ENCODE results near the gene SH2D7.
A peak's percentile ranks its signal among the peaks of the same experiment; 100 is the strongest.

SH2D7 gene

DNA sequence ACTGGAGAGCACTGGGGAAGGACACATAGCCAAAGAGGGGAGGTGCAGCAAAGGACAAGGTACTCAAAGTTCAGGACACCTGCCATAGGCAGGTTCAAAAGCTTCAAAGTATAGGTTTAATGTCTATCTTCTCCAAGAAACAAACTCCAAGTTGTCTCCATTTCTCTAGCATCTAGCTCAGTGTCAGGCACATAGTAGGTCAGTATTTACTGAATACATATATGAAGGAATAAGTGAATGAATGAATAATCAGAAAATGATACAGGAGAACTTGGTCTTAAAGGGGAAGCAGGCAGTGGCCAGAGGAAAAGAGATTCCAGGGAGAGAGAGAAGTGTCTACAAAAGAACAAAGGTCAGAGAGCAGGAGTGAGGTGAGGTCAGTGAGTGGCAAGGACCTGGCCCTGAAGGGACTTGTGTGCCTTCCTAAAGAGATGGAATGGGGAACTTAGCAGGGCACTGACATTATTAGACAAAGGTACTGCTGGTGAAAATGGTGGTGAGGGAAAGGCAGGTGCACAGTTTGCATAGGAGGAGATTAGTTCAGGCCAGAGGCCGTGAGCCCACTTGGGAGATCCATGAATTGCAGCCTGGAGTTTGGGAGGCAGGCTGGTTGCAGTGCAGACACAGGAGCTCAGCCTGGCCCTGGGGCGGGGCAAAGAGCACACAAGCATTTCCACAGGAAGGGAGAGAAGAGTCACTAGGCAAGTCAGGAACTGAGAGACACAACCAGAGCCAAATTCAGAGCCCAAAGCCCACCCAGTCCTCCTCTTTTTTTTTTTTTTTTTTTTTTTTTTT lies 36.2 kb upstream of the SH2D7 start:
- peak overlapping the region; percentile 91 for H3K27ac Mint-ChIP-seq
- peaks cover 33% of the 10 kb centered on the region for H3K36me3 Mint-ChIP-seq (ENCODE audit: low read depth)
- no peaks in the 10 kb centered on the region for H3K9me3 Mint-ChIP-seq
- H3K4me1 Mint-ChIP-seq (ENCODE audit: low read depth), result peaks cover 95% of the 10 kb centered on the region
- H3K27me3 Mint-ChIP-seq, result no peaks in the 10 kb centered on the region
- DNase-seq, result no peak
- H3K4me3 Mint-ChIP-seq, result no peak overlapping the region

GRCh38 chr15:78056714-78057269 lies 35.6 kb upstream of the SH2D7 start:
- no peaks in the 10 kb centered on the region for H3K27me3 Mint-ChIP-seq
- H3K27ac Mint-ChIP-seq, result peak overlapping the region; percentile 91
- H3K4me1 Mint-ChIP-seq (ENCODE audit: low read depth), result peaks cover 92% of the 10 kb centered on the region
- H3K36me3 Mint-ChIP-seq (ENCODE audit: low read depth), result peaks cover 26% of the 10 kb centered on the region
- peak overlapping the region; percentile 43 for H3K4me3 Mint-ChIP-seq
- H3K9me3 Mint-ChIP-seq, result no peaks in the 10 kb centered on the region
- DNase-seq, result no peak

- Mint-ChIP-seq H3K27me3 (no peaks in the 10 kb centered on the region), H3K9me3 (no peaks in the 10 kb centered on the region), H3K4me1 (ENCODE audit: low read depth) (peaks cover 89% of the 10 kb centered on the region), H3K4me3 (no peak overlapping the region), H3K36me3 (ENCODE audit: low read depth) (peaks cover 16% of the 10 kb centered on the region), H3K27ac (peak overlapping the region; percentile 91)
- DNase-seq, result no peak
These were observed 34.6 kb upstream of the SH2D7 start for GRCh38 chr15:78057803-78058202.

- Mint-ChIP-seq H3K27me3 (no peaks in the 10 kb centered on the region), H3K9me3 (no peaks in the 10 kb centered on the region), H3K4me1 (ENCODE audit: low read depth) (peaks cover 82% of the 10 kb centered on the region), H3K27ac (peak overlapping the region; percentile 91), H3K36me3 (ENCODE audit: low read depth) (peaks cover 9% of the 10 kb centered on the region), H3K4me3 (no peak overlapping the region)
- DNase-seq, result no peak
These were observed 33.9 kb upstream of the SH2D7 start for GRCh38 chr15:78058401-78058935.

DNA sequence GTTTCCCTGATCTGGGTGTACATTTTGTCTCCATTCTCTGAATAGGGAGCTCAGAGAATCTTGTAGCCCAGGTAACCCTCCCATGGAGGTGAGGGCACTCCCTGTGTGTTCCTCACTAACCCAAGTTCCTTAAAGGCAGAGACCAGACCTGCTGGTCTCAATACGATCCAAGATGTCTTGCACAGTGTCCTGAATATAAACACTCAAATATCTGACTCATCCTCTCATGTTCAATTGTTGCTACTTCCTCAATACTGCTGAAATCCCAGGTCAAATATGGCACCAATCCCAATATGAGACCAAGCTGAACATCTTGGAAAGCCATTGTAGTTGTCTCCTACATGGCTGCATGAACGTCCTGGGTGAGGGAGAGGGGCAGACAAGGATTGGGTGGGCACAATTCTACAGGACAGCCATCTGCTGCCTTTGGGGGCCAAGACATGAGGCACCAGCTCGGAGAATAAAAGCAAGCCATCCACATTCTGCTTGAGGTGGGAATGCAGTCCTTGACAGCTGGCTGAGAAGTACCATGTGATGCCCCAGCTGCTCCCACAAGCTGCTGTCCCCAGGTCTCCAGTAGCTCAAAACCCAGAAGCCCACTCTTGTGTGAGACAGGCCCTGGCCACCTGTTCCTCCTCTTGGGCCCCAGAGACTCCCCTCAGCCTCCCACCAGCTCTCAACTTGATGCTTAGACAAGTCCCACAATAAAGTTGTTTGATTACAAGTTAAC lies 33.1 kb upstream of the SH2D7 start:
- Mint-ChIP-seq H3K4me1 (ENCODE audit: low read depth) (peaks cover 74% of the 10 kb centered on the region), H3K36me3 (ENCODE audit: low read depth) (peaks cover 3% of the 10 kb centered on the region), H3K27me3 (no peaks in the 10 kb centered on the region), H3K27ac (peak overlapping the region; percentile 91), H3K4me3 (no peak overlapping the region), H3K9me3 (no peaks in the 10 kb centered on the region)
- DNase-seq, result no peak

DNA sequence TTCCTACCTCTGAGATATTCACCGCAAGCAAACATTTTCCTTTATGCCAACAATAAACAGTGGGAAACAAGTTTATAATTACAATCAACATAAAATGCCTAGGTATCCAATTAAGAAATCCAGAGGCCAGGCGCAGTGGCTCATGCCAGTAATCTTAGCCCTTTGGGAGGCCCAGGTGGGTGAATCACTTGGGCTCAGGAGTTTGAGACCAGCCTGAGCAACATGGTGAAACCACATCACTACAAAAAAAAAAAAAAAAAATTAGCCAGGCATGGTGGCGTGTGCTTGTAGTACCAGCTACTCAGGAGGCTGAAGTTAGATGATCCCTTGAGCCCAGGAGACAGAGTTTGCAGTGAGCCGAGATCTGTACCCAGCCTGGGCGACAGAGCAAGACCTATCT lies 32.1 kb upstream of the SH2D7 start:
- Mint-ChIP-seq H3K4me3 (no peak overlapping the region), H3K4me1 (ENCODE audit: low read depth) (peaks cover 65% of the 10 kb centered on the region), H3K36me3 (ENCODE audit: low read depth) (peaks cover 3% of the 10 kb centered on the region), H3K27ac (peak overlapping the region; percentile 91), H3K9me3 (no peaks in the 10 kb centered on the region), H3K27me3 (no peaks in the 10 kb centered on the region)
- no peak for DNase-seq

DNA sequence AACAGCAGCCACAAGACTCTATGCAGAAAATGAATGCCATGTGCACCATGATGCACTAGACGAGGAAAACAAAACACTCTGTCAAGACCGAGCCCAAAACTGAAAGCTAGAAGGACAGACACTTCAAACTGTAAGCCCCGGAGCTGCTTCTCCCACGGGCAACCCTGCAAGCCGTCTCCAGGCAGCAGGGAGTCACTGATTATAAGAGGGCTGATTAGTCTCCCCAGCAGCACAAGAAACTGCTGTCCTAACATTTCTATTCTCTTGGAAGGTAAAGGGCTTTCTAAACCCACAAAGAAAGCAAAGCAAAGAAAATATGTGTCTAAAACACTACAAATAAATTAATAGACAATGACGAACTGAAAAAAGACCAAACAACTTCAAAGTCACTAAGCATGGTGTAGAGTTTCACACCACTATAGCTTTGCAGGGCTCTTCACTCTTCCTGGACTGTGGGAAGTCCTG lies 30.4 kb upstream of the SH2D7 start:
- H3K4me1 Mint-ChIP-seq (ENCODE audit: low read depth), result peaks cover 47% of the 10 kb centered on the region
- no peaks in the 10 kb centered on the region for H3K9me3 Mint-ChIP-seq
- DNase-seq, result no peak
- H3K36me3 Mint-ChIP-seq (ENCODE audit: low read depth), result peaks cover 8% of the 10 kb centered on the region
- peak overlapping the region; percentile 82 for H3K27ac Mint-ChIP-seq
- peak overlapping the region; percentile 72 for H3K4me3 Mint-ChIP-seq
- H3K27me3 Mint-ChIP-seq, result no peaks in the 10 kb centered on the region

DNA sequence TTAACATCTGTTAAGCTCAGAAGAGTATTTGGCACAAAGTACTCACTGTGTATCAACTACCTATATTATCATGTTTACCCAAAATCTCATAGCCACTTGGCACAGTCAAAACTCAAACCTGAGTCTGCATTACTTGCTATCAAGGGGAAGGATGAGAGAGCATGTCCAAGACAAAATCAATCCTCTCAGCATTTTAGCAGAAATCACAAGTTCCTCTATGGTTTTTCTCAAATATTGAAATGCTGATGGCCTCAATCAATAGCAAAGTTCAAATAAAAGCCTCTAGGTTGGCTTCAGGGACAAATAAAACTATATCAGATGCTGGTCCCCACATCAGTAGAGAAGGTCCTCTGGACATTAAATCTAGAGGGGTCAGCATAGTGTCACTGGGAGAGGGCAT lies 29.1 kb upstream of the SH2D7 start:
- Mint-ChIP-seq H3K27me3 (no peaks in the 10 kb centered on the region), H3K36me3 (ENCODE audit: low read depth) (peaks cover 8% of the 10 kb centered on the region), H3K27ac (peak overlapping the region; percentile 63), H3K9me3 (no peaks in the 10 kb centered on the region), H3K4me3 (no peak overlapping the region), H3K4me1 (ENCODE audit: low read depth) (peaks cover 35% of the 10 kb centered on the region)
- DNase-seq, result no peak

DNA sequence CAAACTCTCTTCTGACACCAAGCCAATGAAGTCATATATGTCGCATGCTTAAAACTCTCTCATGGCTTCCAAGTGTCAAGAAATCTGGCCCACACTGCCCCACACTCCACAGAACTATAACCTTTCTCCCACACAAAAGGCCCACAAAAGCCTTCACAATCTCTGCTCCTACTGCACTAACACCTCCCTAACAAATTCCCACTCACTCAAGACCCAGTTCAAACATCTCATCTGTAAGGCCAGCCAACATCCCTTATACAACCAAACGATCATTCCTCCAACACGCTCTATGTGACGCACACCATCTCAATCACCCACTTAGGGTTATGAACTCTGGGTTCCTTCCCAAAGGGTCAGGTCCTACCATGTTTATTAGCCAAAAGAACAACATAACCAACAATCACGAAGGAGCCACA lies 28.4 kb upstream of the SH2D7 start:
- H3K4me1 Mint-ChIP-seq (ENCODE audit: low read depth), result peaks cover 27% of the 10 kb centered on the region
- H3K9me3 Mint-ChIP-seq, result no peaks in the 10 kb centered on the region
- H3K27ac Mint-ChIP-seq, result no peak overlapping the region
- no peak for DNase-seq
- H3K36me3 Mint-ChIP-seq (ENCODE audit: low read depth), result peaks cover 8% of the 10 kb centered on the region
- H3K4me3 Mint-ChIP-seq, result no peak overlapping the region
- H3K27me3 Mint-ChIP-seq, result no peaks in the 10 kb centered on the region

GRCh38 chr15:78064544-78064943 lies 27.8 kb upstream of the SH2D7 start:
- Mint-ChIP-seq H3K27me3 (no peaks in the 10 kb centered on the region), H3K9me3 (no peaks in the 10 kb centered on the region), H3K27ac (no peak overlapping the region), H3K4me1 (ENCODE audit: low read depth) (peaks cover 22% of the 10 kb centered on the region), H3K36me3 (ENCODE audit: low read depth) (peaks cover 8% of the 10 kb centered on the region), H3K4me3 (no peak overlapping the region)
- no peak for DNase-seq

DNA sequence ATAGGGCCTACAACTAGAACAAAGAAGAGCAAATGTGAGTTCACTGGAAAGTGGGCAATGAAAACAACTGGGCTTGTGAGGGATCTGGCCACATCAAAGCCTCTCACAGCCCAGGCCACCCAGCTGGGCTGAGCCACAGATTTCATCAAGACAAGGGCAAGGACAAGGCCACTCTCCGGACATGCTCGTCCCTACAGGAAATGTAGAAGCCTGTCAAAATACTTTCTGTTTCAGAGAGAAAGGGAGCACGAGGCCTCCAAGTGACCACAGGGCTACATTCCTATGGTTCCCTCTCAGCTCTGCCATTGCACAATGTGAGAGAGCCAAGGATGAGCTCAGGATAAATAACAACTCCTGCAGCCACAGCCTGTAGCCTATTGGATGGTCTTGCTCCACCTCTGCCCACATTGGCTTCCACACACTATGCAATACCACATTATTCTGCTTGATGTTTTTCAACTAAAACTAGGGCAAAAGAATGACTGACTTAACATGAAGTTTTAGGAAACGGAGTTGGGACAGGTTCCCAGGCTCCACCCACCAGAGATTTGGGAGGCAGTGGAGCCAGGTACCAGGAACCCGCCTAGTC lies 27.0 kb upstream of the SH2D7 start:
- Mint-ChIP-seq H3K4me1 (ENCODE audit: low read depth) (peaks cover 13% of the 10 kb centered on the region), H3K27ac (no peak overlapping the region), H3K36me3 (ENCODE audit: low read depth) (peaks cover 8% of the 10 kb centered on the region), H3K9me3 (no peaks in the 10 kb centered on the region), H3K27me3 (no peaks in the 10 kb centered on the region), H3K4me3 (no peak overlapping the region)
- no peak for DNase-seq

DNA sequence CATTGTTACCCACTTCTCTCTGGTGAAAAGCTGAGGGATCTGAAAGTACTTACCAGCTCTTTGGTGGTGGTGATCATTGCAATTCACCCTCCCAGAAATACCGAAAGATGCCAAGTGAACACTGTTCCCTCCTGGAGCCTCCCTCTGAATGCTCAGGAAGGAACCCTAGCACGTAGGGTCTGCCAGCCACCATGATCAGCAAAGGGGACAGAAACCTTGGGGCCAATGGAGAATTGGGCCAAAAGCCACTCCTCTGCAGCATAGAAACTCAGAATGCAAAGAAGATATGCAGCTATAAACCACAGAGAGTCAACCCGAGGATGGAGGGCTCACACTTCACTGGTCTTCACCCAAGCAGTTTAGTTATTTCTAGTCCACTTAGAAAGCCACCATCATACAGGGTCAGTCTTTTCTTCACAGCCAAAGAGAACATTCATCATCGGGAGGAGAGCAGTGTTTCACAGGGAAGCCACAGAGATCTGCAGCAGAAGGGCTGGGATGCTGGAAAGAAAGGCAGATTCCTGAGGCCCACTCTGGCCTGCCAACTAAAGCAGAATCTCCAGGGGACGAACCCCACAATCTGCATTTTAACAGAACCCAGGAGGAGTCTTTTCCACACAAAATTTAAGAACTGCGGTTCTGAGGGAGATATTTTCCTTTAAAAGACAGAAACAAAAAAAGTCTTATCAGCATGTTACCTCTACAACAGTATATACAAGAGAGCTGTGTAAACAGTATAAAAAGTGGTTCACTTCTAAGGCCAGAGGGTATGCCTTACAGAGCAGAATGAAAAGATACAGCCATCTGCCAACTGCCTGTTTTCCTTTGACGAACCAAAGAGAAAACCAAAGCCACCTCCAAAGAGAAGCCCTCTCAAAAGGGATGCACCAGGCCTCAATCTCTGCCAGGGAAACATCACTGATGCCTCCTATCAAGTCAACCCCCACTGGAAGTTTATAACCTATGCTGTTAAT lies 26.1 kb upstream of the SH2D7 start:
- H3K4me1 Mint-ChIP-seq (ENCODE audit: low read depth), result peaks cover 12% of the 10 kb centered on the region
- no peak overlapping the region for H3K4me3 Mint-ChIP-seq
- H3K27ac Mint-ChIP-seq, result no peak overlapping the region
- H3K9me3 Mint-ChIP-seq, result no peaks in the 10 kb centered on the region
- peaks cover 9% of the 10 kb centered on the region for H3K36me3 Mint-ChIP-seq (ENCODE audit: low read depth)
- no peaks in the 10 kb centered on the region for H3K27me3 Mint-ChIP-seq
- no peak for DNase-seq

- Mint-ChIP-seq H3K27ac (no peak overlapping the region), H3K4me3 (peak overlapping the region; percentile 11), H3K4me1 (ENCODE audit: low read depth) (peaks cover 16% of the 10 kb centered on the region), H3K36me3 (ENCODE audit: low read depth) (peaks cover 16% of the 10 kb centered on the region), H3K9me3 (no peaks in the 10 kb centered on the region), H3K27me3 (no peaks in the 10 kb centered on the region)
- no peak for DNase-seq
These were observed 24.8 kb upstream of the SH2D7 start for GRCh38 chr15:78067328-78068228.
